ENCODE measurements around the gene ADAMTSL5.

GRCh38 chr19:1533510-1534150 lies 20.8 kb upstream of the ADAMTSL5 start:
- no peak for TF ChIP-seq POLR2A (IDR thresholded peaks at IDR 0.05)
- TF ChIP-seq CTCF (IDR thresholded peaks at IDR 0.05), result no peak
